ENCODE data around the gene KIRREL1. TPM values are rescaled to one million over a fixed set of nuclear protein-coding genes. Genes with fewer than 3 reads are reported as not detected.

The KIRREL1 gene
- total RNA-seq, 2 donors from 2014 or later = 18.6 to 50.2 TPM

GRCh38 chr1:157994704-157995582 is 1.5 kb downstream of the KIRREL1 start:
- no peaks in the 10 kb centered on the region for H3K27me3 ChIP-seq (replicated peaks; ENCODE audit: insufficient read depth)
- intact Hi-C loops (cut with DNase I) = no loop called here
- TF ChIP-seq POLR2AphosphoS5 (IDR thresholded peaks at IDR 0.05) = no peak
- TF ChIP-seq POLR2A (IDR thresholded peaks at IDR 0.05) = no peak
- TF ChIP-seq CTCF (IDR thresholded peaks at IDR 0.05) = no peak
- no peak for DNase-seq (ENCODE audit: low spot score)
- H3K27ac ChIP-seq = peak overlapping the region; percentile 78 to 84
- peak overlapping the region; percentile 59 to 63 for H3K4me3 ChIP-seq
- no peaks in the 10 kb centered on the region for H3K4me1 ChIP-seq (replicated peaks)
- H3K9me3 ChIP-seq = no peaks in the 10 kb centered on the region
- H3K36me3 ChIP-seq = no peaks in the 10 kb centered on the region
- WGBS = 12% methylated on average over 13 of the region's 13 CpGs

GRCh38 chr1:157995583-157996169 is 2.2 kb downstream of the KIRREL1 start:
- intact Hi-C loops (cut with DNase I) = no loop called here
- Histone ChIP-seq H3K4me3 (no peak overlapping the region), H3K4me1 (replicated peaks) (no peaks in the 10 kb centered on the region), H3K27me3 (replicated peaks; ENCODE audit: insufficient read depth) (no peaks in the 10 kb centered on the region), H3K36me3 (no peaks in the 10 kb centered on the region), H3K27ac (peak overlapping the region; percentile 78 to 84), H3K9me3 (no peaks in the 10 kb centered on the region)
- no peak for DNase-seq (ENCODE audit: low spot score)
- WGBS = 63% methylated on average over 3 of the region's 3 CpGs
- TF ChIP-seq POLR2A (IDR thresholded peaks at IDR 0.05) = no peak
- TF ChIP-seq CTCF (IDR thresholded peaks at IDR 0.05) = no peak
- no peak for TF ChIP-seq POLR2AphosphoS5 (IDR thresholded peaks at IDR 0.05)

- DNase-seq (ENCODE audit: low spot score) = no peak
- WGBS = 56% methylated on average over 5 of the region's 5 CpGs
- TF ChIP-seq POLR2AphosphoS5 (IDR thresholded peaks at IDR 0.05) (no peak), CTCF (IDR thresholded peaks at IDR 0.05) (no peak), POLR2A (IDR thresholded peaks at IDR 0.05) (no peak)
- intact Hi-C loops (cut with DNase I) = no loop called here
- H3K9me3 ChIP-seq = no peaks in the 10 kb centered on the region
- H3K27me3 ChIP-seq (replicated peaks; ENCODE audit: insufficient read depth) = no peaks in the 10 kb centered on the region
- no peak overlapping the region for H3K4me3 ChIP-seq
- no peaks in the 10 kb centered on the region for H3K36me3 ChIP-seq
- H3K4me1 ChIP-seq (replicated peaks) = no peaks in the 10 kb centered on the region
- peak overlapping the region in 1 of 2 donors; percentile 40 for H3K27ac ChIP-seq
Measured at GRCh38 chr1:157996433-157996832, 3.0 kb downstream of the KIRREL1 start.

GRCh38 chr1:158000507-158000906 is 7.1 kb downstream of the KIRREL1 start:
- no peaks in the 10 kb centered on the region for H3K4me1 ChIP-seq (replicated peaks)
- intact Hi-C loops (cut with DNase I) = no loop called here
- 78% methylated on average over 4 of the region's 4 CpGs for WGBS

More at GRCh38 chr1:158000507-158000906, 7.1 kb downstream of the KIRREL1 start:
- no peak for TF ChIP-seq POLR2AphosphoS5 (IDR thresholded peaks at IDR 0.05)
- no peak for TF ChIP-seq CTCF (IDR thresholded peaks at IDR 0.05)
- TF ChIP-seq POLR2A (IDR thresholded peaks at IDR 0.05) = no peak
- no peak for DNase-seq (ENCODE audit: low spot score)
- H3K9me3 ChIP-seq = no peaks in the 10 kb centered on the region
- no peak overlapping the region for H3K4me3 ChIP-seq
- no peaks in the 10 kb centered on the region for H3K36me3 ChIP-seq
- H3K27me3 ChIP-seq (replicated peaks; ENCODE audit: insufficient read depth) = no peaks in the 10 kb centered on the region
- no peak overlapping the region for H3K27ac ChIP-seq
